HAP-1 (cell line): ENCODE results near the gene COL1A1.
A peak's percentile ranks its signal among the peaks of the same experiment; 100 is the strongest.

Experiments used
- DNase-seq, 2 experiments: peaks; one replicate each; pipeline ENCODE4 v3.0.0-alpha.2; 2016 to 2020; ENCODE audit warnings: low spot score in 2 of 2
- H3K27me3 ChIP-seq: fragments of 250-450 bp; sonication (Bioruptor Pico); 2 replicates; pipeline ENCODE4 v1.5.1; 2020; ENCODE audit warnings: low read depth, mild to moderate bottlenecking, moderate library complexity
- H3K36me3 ChIP-seq: fragments of 250-450 bp; sonication (Bioruptor Pico); replicated peaks from 2 replicates; pipeline ENCODE4 v1.5.1; 2020; ENCODE audit warnings: mild to moderate bottlenecking
- H3K4me1 ChIP-seq: fragments of 250-450 bp; sonication (Bioruptor Pico); 2 replicates; pipeline ENCODE4 v1.5.1; 2020; ENCODE audit warnings: mild to moderate bottlenecking
- H3K4me3 ChIP-seq: fragments of 250-450 bp; sonication (Bioruptor Pico); 2 replicates; pipeline ENCODE4 v1.5.1; 2020; ENCODE audit warnings: mild to moderate bottlenecking, moderate library complexity
- H3K9me3 ChIP-seq: fragments of 250-450 bp; sonication (Bioruptor Pico); 2 replicates; pipeline ENCODE4 v1.5.1; 2020; ENCODE audit warnings: mild to moderate bottlenecking, moderate library complexity
- in situ Hi-C: fragments of 300-500 bp; cut with MboI; formaldehyde crosslinking; loops from 3 replicates; pipeline ENCODE4 v1.14.3; 2020; ENCODE audit warnings: low sequenced_read_pairs, inconsistent platforms, mixed read lengths

Gene COL1A1

DNA sequence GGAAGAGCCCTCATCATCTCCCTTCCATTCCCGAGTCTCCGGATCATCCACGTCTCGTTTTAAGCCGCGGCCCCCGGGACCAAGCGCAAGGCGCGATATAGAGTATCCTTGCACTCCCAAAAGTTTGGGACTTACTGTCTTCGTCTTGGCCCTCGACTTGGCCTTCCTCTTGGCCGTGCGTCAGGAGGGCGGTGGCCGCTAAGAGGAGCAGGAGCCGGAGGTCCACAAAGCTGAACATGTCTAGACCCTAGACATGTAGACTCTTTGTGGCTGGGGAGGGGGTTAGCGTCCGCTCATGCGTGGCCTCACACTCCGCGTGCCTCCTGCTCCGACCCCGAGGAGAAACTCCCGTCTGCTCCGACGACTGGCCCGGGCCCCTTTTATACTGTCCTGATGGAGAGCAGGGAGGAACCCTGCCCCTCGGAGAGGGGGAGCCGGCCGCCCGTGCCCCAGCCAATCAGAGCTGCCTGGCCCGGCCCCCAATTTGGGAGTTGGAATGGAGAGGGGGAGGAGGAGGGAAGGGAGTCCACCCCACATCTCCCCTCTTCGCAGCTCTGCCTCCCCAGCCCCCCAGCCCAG, at the start of gene COL1A1:
COL1A1 (minus strand) TSS at position 356 of the 579 bp plus-strand sequence; CDS start at position 238, 118 bp downstream.
- no peak for DNase-seq
- in situ Hi-C loops = no loop called here
- H3K27me3 ChIP-seq = peaks cover 47% of the 10 kb centered on the region

DNA sequence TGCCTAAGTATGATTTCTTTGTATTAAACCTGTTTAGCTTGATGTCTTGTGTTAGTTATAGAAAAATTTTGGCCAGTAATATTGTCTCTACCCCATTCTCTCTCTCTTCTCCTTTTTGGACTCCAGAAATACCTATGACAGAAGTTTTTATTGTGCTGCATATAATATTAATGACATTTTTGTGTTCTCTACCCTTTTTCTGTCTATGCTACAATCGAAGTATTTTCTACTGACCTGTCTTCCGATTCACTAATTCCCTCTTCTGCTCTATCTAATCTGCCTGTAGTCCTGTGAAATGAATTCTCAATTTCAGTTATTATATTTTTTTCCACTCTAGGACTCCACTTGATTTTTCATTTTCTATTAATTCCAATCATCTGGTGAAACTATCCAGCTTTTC, 46.8 kb upstream of the COL1A1 start:
- H3K4me3 ChIP-seq = no peak overlapping the region
- DNase-seq = no peak
- no peaks in the 10 kb centered on the region for H3K36me3 ChIP-seq
- in situ Hi-C loops = no loop called here
- H3K4me1 ChIP-seq = no peaks in the 10 kb centered on the region
- no peaks in the 10 kb centered on the region; the same call in 1 of the 2 replicates for H3K27me3 ChIP-seq
- no peaks in the 10 kb centered on the region for H3K9me3 ChIP-seq

More for the DNA sequence above, at the start of gene COL1A1:
- H3K36me3 ChIP-seq = no peaks in the 10 kb centered on the region
- no peaks in the 10 kb centered on the region for H3K9me3 ChIP-seq
- H3K4me1 ChIP-seq = peaks cover 4% of the 10 kb centered on the region
- H3K4me3 ChIP-seq = peak within 1 kb of the TSS; percentile 33

DNA sequence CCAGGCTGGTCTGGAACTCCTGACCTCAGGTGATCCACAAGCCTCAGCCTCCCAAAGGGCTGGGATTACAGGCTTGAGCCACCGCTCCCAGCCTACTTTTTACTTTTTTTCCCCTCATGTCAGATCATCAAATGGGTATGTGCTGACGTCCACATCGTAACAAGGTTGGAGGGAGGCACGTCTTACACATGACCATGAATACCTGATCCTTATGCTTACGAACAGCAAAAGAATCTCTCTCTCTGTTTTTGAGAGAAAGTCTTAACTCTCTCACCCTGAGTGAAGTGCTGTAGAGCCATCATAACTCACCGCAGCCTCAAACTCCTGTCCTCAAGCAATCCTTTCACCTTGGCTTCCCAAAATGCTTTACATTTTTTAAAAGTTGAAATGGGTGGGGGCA, 43.3 kb upstream of the COL1A1 start:
- H3K9me3 ChIP-seq = no peaks in the 10 kb centered on the region
- no peak for DNase-seq
- in situ Hi-C loops = no loop called here
- no peak overlapping the region for H3K4me3 ChIP-seq
- H3K36me3 ChIP-seq = no peaks in the 10 kb centered on the region
- no peaks in the 10 kb centered on the region; the same call in 1 of the 2 replicates for H3K27me3 ChIP-seq
- no peaks in the 10 kb centered on the region for H3K4me1 ChIP-seq

DNA sequence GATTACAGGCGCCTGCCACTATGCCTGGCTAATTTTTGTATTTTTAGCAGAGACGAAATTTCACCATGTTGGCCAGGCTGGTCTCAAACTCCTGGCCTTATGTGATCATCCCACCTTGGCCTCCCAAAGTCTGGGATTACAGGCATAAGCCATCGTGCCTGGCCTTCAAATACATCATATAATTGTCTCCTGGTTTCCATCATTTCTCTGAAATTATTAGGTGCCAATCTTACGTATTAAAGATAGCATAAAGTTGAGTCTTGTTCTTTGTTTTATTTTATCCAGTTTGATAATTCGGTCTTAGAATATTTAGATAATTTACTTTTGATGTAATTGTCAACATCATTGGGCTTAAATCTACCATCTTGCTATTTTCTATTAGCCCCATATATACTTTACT, 40.0 kb upstream of the COL1A1 start:
- H3K9me3 ChIP-seq = no peaks in the 10 kb centered on the region
- in situ Hi-C loops = no loop called here
- peaks cover 10% of the 10 kb centered on the region for H3K27me3 ChIP-seq
- H3K4me3 ChIP-seq = no peak overlapping the region
- DNase-seq = no peak
- H3K4me1 ChIP-seq = no peaks in the 10 kb centered on the region
- no peaks in the 10 kb centered on the region for H3K36me3 ChIP-seq

DNA sequence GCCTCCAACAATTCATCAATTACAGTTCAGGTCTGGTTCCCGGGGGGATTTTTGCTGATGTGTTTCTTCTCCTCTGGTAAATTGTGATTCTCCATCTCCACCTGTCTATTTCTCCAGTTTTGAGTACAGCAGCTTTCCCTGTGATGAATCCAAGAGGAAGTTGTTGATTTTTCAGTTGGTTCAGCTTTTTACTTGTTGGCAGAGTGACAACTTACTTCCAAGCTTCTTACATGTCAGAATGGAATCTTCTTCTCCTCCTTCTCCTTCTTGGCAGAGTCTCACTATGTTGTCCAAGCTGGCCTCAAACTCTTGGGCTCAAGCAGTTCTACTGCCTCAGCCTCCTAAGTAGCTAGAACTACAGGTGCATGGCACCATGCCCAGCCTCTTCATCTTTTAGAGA, 39.4 kb upstream of the COL1A1 start:
- DNase-seq = no peak
- Histone ChIP-seq H3K4me3 (no peak overlapping the region), H3K27me3 (peaks cover 10% of the 10 kb centered on the region), H3K9me3 (no peaks in the 10 kb centered on the region), H3K36me3 (no peaks in the 10 kb centered on the region), H3K4me1 (no peaks in the 10 kb centered on the region)
- in situ Hi-C loops = no loop called here

DNA sequence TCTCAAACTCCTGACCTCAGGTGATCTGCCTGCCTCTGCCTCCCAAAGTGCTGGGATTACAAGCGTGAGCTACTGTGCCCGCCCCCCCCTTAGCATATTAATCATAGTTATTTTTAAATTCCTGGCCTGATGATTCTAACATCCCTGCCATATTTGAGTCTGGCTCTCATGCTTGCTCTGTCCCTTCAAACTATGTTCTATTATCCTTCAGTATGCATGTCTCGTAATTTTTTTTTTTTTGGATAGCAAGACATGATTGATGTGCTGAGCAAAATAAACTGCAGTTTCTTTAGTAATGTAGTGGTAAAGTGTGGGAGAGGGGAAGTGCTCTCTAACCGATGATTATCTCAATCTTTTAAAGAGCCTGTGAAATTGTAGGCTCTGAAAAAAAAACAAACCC, 38.5 kb upstream of the COL1A1 start:
- H3K27me3 ChIP-seq = peaks cover 10% of the 10 kb centered on the region
- no peaks in the 10 kb centered on the region for H3K36me3 ChIP-seq
- no peaks in the 10 kb centered on the region for H3K9me3 ChIP-seq
- no peak for DNase-seq
- no peak overlapping the region for H3K4me3 ChIP-seq
- in situ Hi-C loops = no loop called here
- no peaks in the 10 kb centered on the region for H3K4me1 ChIP-seq

DNA sequence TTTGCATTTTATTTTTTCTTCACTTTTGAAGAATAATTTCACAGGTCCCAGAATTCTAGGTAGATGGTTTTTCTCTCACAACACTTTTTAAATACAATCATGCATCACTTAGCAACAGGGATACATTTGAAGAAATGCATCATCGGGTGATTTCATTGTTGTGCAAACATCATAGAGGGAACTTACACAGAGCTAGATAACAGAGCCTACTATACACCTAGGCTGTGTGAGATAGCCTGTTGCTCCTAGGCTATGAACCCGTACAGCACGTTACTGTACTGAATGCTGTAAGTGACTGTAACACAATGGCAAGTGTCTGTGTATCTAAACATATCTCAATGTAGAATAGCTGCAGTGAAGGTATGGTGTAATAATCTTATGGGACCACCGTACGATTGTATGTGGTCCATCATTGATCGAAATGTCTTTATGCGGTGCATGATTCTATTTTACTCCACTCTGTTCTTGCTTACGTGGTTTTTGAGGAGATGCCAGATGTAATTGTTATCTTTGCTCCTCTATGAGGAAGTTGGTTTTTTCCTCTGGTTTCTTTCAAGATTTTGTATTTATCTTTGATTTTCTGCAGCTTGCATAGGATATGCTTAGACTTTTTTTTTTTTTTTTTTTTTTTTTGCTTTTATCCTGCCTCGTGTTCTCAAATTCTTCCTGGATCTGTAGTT, 37.3 kb upstream of the COL1A1 start:
- Histone ChIP-seq H3K27me3 (peaks cover 10% of the 10 kb centered on the region), H3K4me1 (no peaks in the 10 kb centered on the region), H3K9me3 (no peaks in the 10 kb centered on the region), H3K4me3 (no peak overlapping the region), H3K36me3 (no peaks in the 10 kb centered on the region)
- no peak for DNase-seq
- in situ Hi-C loops = no loop called here

DNA sequence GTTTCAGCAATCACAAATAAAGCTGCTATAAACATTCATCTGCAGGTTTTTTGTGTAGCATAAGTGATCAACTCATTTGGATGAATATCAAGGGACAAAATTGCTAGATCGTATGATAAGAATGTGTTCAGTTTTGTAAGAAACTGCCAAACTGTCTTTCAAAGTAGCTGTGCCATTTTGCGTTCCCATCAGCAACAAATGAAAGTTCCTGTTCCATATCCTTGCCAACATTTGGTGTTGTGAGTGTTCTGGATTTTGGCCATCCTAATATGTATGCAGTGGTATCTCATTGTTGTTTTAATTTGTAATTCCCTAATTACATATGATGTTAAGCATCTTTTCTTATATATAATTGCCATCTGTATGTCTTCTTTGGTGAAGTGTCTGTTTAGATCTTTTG, 36.5 kb upstream of the COL1A1 start:
- Histone ChIP-seq H3K36me3 (no peaks in the 10 kb centered on the region), H3K27me3 (peaks cover 10% of the 10 kb centered on the region), H3K4me1 (no peaks in the 10 kb centered on the region), H3K9me3 (no peaks in the 10 kb centered on the region), H3K4me3 (no peak overlapping the region)
- DNase-seq = no peak
- in situ Hi-C loops = no loop called here

DNA sequence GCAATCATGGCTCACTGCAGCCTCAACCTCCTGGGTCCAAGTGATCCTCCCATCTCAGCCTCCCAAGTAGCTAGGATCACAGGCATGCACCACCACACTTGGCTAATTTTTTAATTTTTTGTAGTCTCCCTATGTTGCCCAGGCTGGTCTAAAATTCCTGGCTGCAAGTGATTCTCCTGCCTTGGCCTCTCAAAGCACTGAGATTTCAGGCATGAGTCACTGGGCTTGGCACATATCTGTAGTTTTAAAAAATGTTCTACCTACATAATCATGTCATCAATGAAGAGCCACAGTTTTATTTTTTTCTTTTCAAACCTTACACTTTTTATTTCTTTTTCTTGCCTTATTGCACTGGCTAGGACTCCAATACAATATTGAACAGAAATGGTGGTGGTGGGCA, 33.1 kb upstream of the COL1A1 start:
- peaks cover 10% of the 10 kb centered on the region for H3K27me3 ChIP-seq
- no peak for DNase-seq
- in situ Hi-C loops = no loop called here
- H3K4me1 ChIP-seq = no peaks in the 10 kb centered on the region
- H3K4me3 ChIP-seq = no peak overlapping the region
- no peaks in the 10 kb centered on the region for H3K36me3 ChIP-seq
- H3K9me3 ChIP-seq = no peaks in the 10 kb centered on the region

DNA sequence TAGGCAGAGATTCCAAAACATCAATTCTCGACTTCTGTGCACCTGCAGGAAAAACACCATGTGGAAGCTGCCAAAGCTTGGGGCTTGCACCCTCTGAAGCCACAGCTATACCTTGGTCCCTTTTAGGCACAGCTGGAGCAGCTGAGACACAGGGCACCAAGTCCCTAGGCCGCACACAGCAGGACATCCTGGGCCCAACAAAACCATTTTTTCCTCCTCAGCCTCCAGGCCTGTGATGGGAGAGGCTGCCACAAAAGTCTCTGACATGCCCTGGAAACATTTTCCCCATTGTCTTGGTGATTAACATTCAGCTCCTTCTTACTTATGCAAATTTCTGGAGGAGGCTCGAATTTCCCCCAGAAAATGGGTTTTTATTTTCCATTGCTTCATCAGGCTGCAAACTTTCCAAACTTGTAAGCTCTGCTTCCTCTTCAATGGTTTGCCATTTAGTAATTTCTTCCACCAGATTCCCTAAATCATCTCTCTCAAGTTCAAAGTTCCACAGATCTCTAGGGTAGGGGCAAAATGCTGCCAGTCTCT, 24.3 kb upstream of the COL1A1 start:
- no peaks in the 10 kb centered on the region for H3K36me3 ChIP-seq
- DNase-seq = no peak

DNA sequence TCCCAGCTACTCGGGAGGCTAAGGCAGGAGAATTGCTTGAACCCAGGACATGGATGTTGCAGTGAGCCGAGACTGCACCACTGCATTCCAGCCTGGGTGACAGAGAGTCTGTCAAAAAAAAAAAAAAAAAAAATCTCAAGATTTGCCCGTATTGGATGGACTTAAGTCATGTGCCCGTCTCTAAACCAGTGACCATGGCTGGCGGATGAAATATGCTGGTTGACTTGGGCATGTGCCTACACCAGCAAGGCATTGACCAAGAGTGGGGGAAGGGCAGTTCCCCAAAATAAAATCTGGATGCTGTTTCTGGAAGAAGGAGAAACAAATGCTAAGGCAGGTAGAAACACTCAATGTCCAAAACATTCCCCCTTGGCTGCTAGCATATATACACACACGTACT, 21.5 kb upstream of the COL1A1 start:
- in situ Hi-C loops = no loop called here
- Histone ChIP-seq H3K4me1 (peaks cover 3% of the 10 kb centered on the region; the same call in 1 of the 2 replicates), H3K36me3 (no peaks in the 10 kb centered on the region), H3K9me3 (peaks cover 5% of the 10 kb centered on the region; the same call in 1 of the 2 replicates), H3K27me3 (0 out of 2 replicates have a peak, but pooled peaks cover 3% of the 10 kb centered on the region), H3K4me3 (no peak overlapping the region)
- DNase-seq = no peak

More for the DNA sequence above, 24.3 kb upstream of the COL1A1 start:
- Histone ChIP-seq H3K27me3 (0 out of 2 replicates have a peak, but pooled peaks cover 6% of the 10 kb centered on the region), H3K4me1 (no peaks in the 10 kb centered on the region), H3K4me3 (no peak overlapping the region), H3K9me3 (peaks cover 5% of the 10 kb centered on the region; the same call in 1 of the 2 replicates)
- in situ Hi-C loops = no loop called here

DNA sequence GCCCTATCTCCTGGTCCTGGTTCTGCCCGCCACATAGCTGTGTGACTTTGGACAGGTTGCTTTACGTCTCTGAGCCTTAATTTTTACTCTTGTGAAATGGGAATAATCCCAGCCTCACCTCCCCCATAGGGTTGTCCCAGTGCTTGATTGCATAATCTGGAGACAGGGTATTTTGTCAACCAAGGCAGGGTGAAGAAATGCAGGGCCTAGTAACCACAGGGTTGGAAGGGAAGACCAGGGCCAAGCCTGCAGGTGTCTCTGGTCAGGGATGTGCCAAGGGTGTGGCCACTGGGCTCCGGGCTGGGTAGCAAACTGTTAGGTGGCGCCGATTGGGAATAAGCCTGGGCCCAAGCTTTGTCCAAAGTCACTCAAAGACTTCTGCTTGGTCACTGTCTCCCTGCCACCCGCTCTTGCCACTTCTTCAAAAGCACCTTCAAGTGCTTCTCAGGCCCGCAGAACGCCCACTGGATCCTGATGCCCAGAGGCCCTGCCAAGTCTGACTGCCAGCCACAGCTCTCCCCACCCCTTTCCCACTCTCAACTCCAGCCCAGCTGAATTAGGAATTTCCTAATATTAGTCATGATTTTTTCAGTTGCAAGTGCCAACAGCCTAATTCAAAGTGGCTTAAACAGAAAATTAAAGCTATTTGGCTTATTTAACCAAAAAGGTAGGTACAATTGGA, 20.6 kb upstream of the COL1A1 start:
- Histone ChIP-seq H3K4me3 (no peak overlapping the region), H3K4me1 (peaks cover 3% of the 10 kb centered on the region; the same call in 1 of the 2 replicates), H3K36me3 (no peaks in the 10 kb centered on the region), H3K27me3 (0 out of 2 replicates have a peak, but pooled peaks cover 3% of the 10 kb centered on the region), H3K9me3 (peaks cover 5% of the 10 kb centered on the region; the same call in 1 of the 2 replicates)
- in situ Hi-C loops = no loop called here
- DNase-seq = no peak

DNA sequence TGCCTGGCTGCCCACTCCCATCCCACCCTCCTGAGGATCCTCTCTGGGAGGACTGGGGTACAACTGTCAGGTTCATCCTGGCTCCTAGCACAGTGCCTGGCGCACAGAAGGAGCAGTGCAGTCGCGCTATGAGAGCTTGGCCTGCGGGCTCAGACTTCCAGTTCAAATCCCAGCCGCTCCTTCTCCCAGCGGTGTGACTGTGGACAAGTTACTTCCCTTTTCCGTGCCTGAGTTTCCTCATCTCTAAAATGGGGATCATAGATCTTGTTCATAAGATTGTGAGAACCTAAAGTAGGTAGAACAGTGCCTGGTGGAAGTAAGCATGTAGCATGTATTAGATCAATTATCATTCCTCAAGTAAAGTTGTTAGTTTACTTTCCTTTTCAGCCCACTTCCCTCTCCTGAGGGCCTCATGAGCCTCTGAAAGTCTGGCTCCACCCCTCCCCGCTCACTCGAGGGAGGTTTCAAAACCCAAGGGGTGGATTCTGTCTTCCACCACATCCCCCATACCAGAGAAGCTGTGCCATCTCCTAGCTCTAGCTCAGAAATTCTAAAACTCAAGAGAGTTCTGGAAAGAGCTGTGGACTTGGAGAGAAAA, 19.9 kb upstream of the COL1A1 start:
- H3K27me3 ChIP-seq = 0 out of 2 replicates have a peak, but pooled peaks cover 3% of the 10 kb centered on the region
- no peak for DNase-seq
- in situ Hi-C loops = no loop called here
- H3K9me3 ChIP-seq = peaks cover 2% of the 10 kb centered on the region; the same call in 1 of the 2 replicates
- H3K4me1 ChIP-seq = peaks cover 3% of the 10 kb centered on the region; the same call in 1 of the 2 replicates
- H3K4me3 ChIP-seq = no peak overlapping the region
- H3K36me3 ChIP-seq = no peaks in the 10 kb centered on the region
